ENCODE results near the gene ABCD4.

GRCh38 chr14:74255281-74255680, 47.5 kb downstream of the ABCD4 start:
- TF ChIP-seq, protein P1, sequence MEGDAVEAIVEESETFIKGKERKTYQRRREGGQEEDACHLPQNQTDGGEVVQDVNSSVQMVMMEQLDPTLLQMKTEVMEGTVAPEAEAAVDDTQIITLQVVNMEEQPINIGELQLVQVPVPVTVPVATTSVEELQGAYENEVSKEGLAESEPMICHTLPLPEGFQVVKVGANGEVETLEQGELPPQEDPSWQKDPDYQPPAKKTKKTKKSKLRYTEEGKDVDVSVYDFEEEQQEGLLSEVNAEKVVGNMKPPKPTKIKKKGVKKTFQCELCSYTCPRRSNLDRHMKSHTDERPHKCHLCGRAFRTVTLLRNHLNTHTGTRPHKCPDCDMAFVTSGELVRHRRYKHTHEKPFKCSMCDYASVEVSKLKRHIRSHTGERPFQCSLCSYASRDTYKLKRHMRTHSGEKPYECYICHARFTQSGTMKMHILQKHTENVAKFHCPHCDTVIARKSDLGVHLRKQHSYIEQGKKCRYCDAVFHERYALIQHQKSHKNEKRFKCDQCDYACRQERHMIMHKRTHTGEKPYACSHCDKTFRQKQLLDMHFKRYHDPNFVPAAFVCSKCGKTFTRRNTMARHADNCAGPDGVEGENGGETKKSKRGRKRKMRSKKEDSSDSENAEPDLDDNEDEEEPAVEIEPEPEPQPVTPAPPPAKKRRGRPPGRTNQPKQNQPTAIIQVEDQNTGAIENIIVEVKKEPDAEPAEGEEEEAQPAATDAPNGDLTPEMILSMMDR (IDR thresholded peaks at IDR 0.05): no peak
- no peak for TF ChIP-seq POLR2A (IDR thresholded peaks at IDR 0.05)
- TF ChIP-seq EP300 (IDR thresholded peaks at IDR 0.05): no peak
